ENCODE data around the gene RNF11.

Gene RNF11

GRCh38 chr1:51290489-51290847 is 54.4 kb downstream of the RNF11 start:
- H3K27ac ChIP-seq, result no peak overlapping the region
- no peak overlapping the region for H3K9ac ChIP-seq (ENCODE audit: insufficient read length)
- H3K4me3 ChIP-seq, result no peak overlapping the region
- no peak for TF ChIP-seq EZH2 (IDR thresholded peaks at IDR 0.05)
- no peak for TF ChIP-seq FOXP2 (optimal IDR thresholded peaks at IDR 0.05; ENCODE audit: control extremely low read depth, extremely low read length, insufficient read depth)
- TF ChIP-seq POLR2AphosphoS5 (IDR thresholded peaks at IDR 0.05; ENCODE audit: borderline replicate concordance, low read depth, low read length), result no peak
- DNase-seq (ENCODE audit: low read depth, low spot score), result no peak
- no peaks in the 10 kb centered on the region for H3K36me3 ChIP-seq (ENCODE audit: insufficient read depth, low read length)
- H3K9me3 ChIP-seq (ENCODE audit: low read depth, low read length), result no peaks in the 10 kb centered on the region

GRCh38 chr1:51293898-51294515 is 57.9 kb downstream of the RNF11 start:
- H3K4me3 ChIP-seq, result no peak overlapping the region
- H3K9me3 ChIP-seq (ENCODE audit: low read depth, low read length), result no peaks in the 10 kb centered on the region
- DNase-seq (ENCODE audit: low read depth, low spot score), result no peak
- H3K9ac ChIP-seq (ENCODE audit: insufficient read length), result no peak overlapping the region
- TF ChIP-seq POLR2AphosphoS5 (IDR thresholded peaks at IDR 0.05; ENCODE audit: borderline replicate concordance, low read depth, low read length) (no peak), FOXP2 (optimal IDR thresholded peaks at IDR 0.05; ENCODE audit: control extremely low read depth, extremely low read length, insufficient read depth) (no peak), EZH2 (IDR thresholded peaks at IDR 0.05) (no peak)
- no peaks in the 10 kb centered on the region for H3K36me3 ChIP-seq (ENCODE audit: insufficient read depth, low read length)
- H3K27ac ChIP-seq, result no peak overlapping the region

GRCh38 chr1:51294566-51295184 is 58.6 kb downstream of the RNF11 start:
- Histone ChIP-seq H3K36me3 (ENCODE audit: insufficient read depth, low read length) (no peaks in the 10 kb centered on the region), H3K27ac (no peak overlapping the region), H3K9me3 (ENCODE audit: low read depth, low read length) (no peaks in the 10 kb centered on the region), H3K4me3 (no peak overlapping the region), H3K9ac (ENCODE audit: insufficient read length) (no peak overlapping the region)
- TF ChIP-seq EZH2 (IDR thresholded peaks at IDR 0.05) (no peak), POLR2AphosphoS5 (IDR thresholded peaks at IDR 0.05; ENCODE audit: borderline replicate concordance, low read depth, low read length) (no peak), FOXP2 (optimal IDR thresholded peaks at IDR 0.05; ENCODE audit: control extremely low read depth, extremely low read length, insufficient read depth) (no peak)
- DNase-seq (ENCODE audit: low read depth, low spot score), result no peak

GRCh38 chr1:51295926-51296325 is 59.9 kb downstream of the RNF11 start:
- no peaks in the 10 kb centered on the region for H3K9me3 ChIP-seq (ENCODE audit: low read depth, low read length)
- no peak for DNase-seq (ENCODE audit: low read depth, low spot score)
- H3K36me3 ChIP-seq (ENCODE audit: insufficient read depth, low read length), result no peaks in the 10 kb centered on the region
- H3K4me3 ChIP-seq, result no peak overlapping the region
- H3K27ac ChIP-seq, result no peak overlapping the region
- TF ChIP-seq POLR2AphosphoS5 (IDR thresholded peaks at IDR 0.05; ENCODE audit: borderline replicate concordance, low read depth, low read length), result no peak
- TF ChIP-seq FOXP2 (optimal IDR thresholded peaks at IDR 0.05; ENCODE audit: control extremely low read depth, extremely low read length, insufficient read depth), result no peak
- TF ChIP-seq EZH2 (IDR thresholded peaks at IDR 0.05), result no peak
- H3K9ac ChIP-seq (ENCODE audit: insufficient read length), result peak overlapping the region; percentile 26

- H3K36me3 ChIP-seq (ENCODE audit: insufficient read depth, low read length), result no peaks in the 10 kb centered on the region
- H3K9me3 ChIP-seq (ENCODE audit: low read depth, low read length), result no peaks in the 10 kb centered on the region
- TF ChIP-seq POLR2AphosphoS5 (IDR thresholded peaks at IDR 0.05; ENCODE audit: borderline replicate concordance, low read depth, low read length), result no peak
- no peak for TF ChIP-seq FOXP2 (optimal IDR thresholded peaks at IDR 0.05; ENCODE audit: control extremely low read depth, extremely low read length, insufficient read depth)
- TF ChIP-seq EZH2 (IDR thresholded peaks at IDR 0.05), result no peak
- no peak overlapping the region for H3K27ac ChIP-seq
- DNase-seq (ENCODE audit: low read depth, low spot score), result no peak
- H3K4me3 ChIP-seq, result peak overlapping the region; percentile 47
- peak overlapping the region; percentile 26 for H3K9ac ChIP-seq (ENCODE audit: insufficient read length)
These were observed 60.6 kb downstream of the RNF11 start for GRCh38 chr1:51296383-51297357.

GRCh38 chr1:51297401-51298321 is 61.6 kb downstream of the RNF11 start:
- no peaks in the 10 kb centered on the region for H3K9me3 ChIP-seq (ENCODE audit: low read depth, low read length)
- no peak overlapping the region for H3K4me3 ChIP-seq
- DNase-seq (ENCODE audit: low read depth, low spot score), result no peak
- H3K27ac ChIP-seq, result no peak overlapping the region
- H3K36me3 ChIP-seq (ENCODE audit: insufficient read depth, low read length), result no peaks in the 10 kb centered on the region
- no peak overlapping the region for H3K9ac ChIP-seq (ENCODE audit: insufficient read length)
- TF ChIP-seq POLR2AphosphoS5 (IDR thresholded peaks at IDR 0.05; ENCODE audit: borderline replicate concordance, low read depth, low read length) (no peak), FOXP2 (optimal IDR thresholded peaks at IDR 0.05; ENCODE audit: control extremely low read depth, extremely low read length, insufficient read depth) (no peak), EZH2 (IDR thresholded peaks at IDR 0.05) (no peak)

GRCh38 chr1:51298322-51298705 is 62.2 kb downstream of the RNF11 start:
- no peak overlapping the region for H3K4me3 ChIP-seq

More at GRCh38 chr1:51298322-51298705, 62.2 kb downstream of the RNF11 start:
- Histone ChIP-seq H3K9me3 (ENCODE audit: low read depth, low read length) (no peaks in the 10 kb centered on the region), H3K27ac (no peak overlapping the region), H3K36me3 (ENCODE audit: insufficient read depth, low read length) (no peaks in the 10 kb centered on the region), H3K9ac (ENCODE audit: insufficient read length) (no peak overlapping the region)
- DNase-seq (ENCODE audit: low read depth, low spot score), result no peak
- TF ChIP-seq EZH2 (IDR thresholded peaks at IDR 0.05) (no peak), POLR2AphosphoS5 (IDR thresholded peaks at IDR 0.05; ENCODE audit: borderline replicate concordance, low read depth, low read length) (no peak), FOXP2 (optimal IDR thresholded peaks at IDR 0.05; ENCODE audit: control extremely low read depth, extremely low read length, insufficient read depth) (no peak)

Data from SK-N-MC (cell line).